CD4-positive, alpha-beta T cell treated with Interferon gamma for 1 hour (primary cell): ENCODE data around the gene GPR33.
A peak's percentile ranks its signal among the peaks of the same experiment; 100 is the strongest.
"Not testable (repeated sequence)": the region's sequence is repeated elsewhere in the genome, so short reads cannot be mapped to it uniquely, and the experiment has no call there.

ENCODE experiments used
- DNase-seq: peaks from one replicate; pipeline ENCODE4 v3.0.0-alpha.2; 2020

The GPR33 gene

GRCh38 chr14:31487886-31488285 lies at the start of gene GPR33:
Gene GPR33 (minus strand): TSS chr14:31488039. CDS start chr14:31483965, 4,074 bp downstream.
- DNase-seq = no peak

GRCh38 chr14:31536201-31536960 lies 48.5 kb upstream of the GPR33 start:
- DNase-seq = no peak

DNA sequence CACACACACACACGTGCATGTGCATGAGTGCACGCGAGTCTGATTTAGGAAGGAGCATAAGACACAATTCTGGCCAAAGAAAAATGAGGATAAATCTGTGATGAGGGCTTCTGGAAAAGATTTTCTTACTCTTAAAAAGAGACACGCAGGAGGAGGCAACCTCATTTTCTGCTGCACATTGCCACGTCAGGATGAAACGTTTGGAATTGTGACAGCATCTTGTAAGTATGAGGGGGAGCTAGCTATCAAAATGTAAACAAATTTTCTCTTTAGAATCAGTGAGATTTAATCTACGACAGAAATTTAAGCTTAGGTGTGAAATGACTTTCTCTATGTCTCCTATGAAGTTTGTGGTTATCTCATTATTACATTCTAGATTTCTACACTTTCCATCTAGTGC lies 42.3 kb upstream of the GPR33 start:
- no peak for DNase-seq

DNA sequence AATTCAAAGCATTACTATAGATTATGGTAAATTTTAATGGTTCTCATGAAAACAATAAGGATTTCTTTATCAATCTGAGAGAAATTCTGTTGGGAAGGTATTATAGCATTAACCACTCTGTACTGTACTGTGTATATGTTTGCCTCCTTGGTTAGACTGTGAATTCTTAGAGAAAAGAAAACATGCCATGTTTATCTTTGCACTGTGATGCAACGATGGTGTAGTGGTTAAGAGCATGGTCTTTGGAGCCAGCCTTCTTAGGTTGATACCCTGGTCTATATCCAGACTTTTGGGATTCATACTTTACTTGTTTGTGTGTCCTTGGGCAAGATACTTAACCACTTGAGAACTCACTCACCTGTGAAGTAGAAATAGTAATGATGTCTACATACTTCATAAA lies 41.2 kb upstream of the GPR33 start:
- no peak for DNase-seq

DNA sequence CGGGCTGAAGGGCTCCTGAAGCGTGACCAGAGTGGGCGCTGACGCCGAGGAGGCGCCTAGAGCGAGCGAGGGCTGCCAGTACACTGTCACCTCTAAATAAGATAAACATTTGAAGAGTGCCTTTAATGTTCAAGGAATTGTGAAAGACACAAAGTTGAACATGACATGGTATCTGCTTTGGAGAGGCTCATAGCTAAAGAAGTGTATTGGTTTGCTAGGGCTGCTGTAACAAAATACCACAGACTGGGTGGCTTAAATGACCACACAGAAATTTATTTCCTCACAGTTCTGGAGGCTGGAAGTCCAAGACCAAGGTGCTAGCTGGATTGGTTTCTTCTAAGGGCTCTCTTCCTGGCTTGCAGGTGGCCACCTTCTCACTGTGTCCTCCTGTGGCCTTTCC lies 39.7 kb upstream of the GPR33 start:
- DNase-seq = no peak

DNA sequence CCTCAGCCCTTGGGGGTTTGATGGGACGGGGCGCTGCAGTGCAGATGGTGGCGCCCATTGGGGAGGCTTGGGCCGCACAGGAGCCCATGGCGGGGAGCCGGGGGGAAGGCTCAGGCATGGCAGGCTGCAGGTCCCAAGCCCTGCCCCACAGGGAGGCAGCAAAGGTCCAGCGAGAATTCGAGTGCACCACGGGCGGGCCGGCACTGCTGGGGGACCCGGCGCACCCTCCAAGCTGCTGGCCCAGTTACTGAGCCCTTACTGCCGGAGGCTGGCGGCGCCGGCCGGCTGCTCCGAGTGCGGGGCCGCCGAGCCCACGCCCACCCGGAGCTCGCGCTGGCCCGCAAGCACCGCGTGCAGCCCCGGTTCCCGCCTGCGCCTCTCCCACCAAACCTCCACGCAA lies 39.2 kb upstream of the GPR33 start:
- DNase-seq = no peak

DNA sequence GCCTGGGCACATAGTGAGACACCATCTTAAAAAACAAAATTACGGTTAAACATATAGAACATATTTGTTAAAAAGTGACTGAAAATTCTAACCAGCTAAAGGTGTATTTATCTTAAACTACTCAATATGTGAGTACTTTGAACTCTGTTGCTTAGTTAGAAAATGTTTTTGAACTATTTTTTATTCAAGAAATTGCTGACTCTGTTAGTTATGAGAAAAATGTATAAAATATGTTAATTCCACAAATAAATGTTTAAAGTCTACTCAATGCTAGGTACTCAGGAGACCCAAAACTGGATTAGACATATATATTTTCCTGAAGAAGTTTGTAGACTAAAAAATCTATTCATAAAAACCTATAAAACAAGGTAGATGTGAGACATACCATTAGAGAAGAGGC lies 23.0 kb upstream of the GPR33 start:
- DNase-seq = no peak

DNA sequence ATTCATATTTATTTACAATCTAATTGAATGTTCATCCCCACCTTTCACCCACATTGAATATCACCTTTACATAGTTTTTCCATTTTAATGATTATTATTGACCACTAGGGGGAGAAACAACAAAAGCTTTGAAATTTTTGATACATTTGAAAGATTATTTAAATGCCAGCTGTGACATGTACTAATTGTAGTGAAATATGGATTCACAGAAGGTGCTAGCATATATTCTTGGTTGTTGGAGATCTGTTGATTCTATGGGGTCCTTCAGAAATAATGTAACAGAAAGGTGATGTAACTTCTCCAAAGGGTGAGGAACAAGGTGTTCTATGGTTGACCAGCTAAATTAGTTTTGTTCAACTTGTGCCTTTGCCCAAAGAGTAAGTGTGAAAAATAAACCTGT lies 22.4 kb upstream of the GPR33 start:
- DNase-seq = no peak

- no peak for DNase-seq
These were observed 20.3 kb upstream of the GPR33 start for GRCh38 chr14:31508135-31508534.

DNA sequence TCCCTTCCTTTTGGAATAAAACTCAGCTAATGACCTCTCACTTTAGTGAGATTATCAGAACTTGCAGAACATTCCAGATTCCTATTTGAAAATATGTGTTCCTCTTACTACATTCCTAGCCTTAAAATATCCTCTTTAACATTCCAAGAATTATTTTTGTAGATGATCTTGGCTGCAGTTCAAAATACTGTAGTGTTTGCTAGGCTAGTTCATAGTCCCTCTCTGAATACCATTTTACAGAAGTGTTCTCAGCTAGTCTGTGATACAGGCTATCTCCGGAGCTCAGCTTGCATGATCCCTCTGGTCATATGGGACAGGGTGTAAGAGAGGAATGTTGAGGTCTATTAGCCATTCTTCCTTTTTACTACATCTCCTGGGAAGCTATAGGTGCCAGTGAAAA lies 17.6 kb upstream of the GPR33 start:
- no peak for DNase-seq

GRCh38 chr14:31501870-31502269 lies 14.0 kb upstream of the GPR33 start:
- DNase-seq = no peak

GRCh38 chr14:31492759-31493498 lies 5.1 kb upstream of the GPR33 start:
- no peak for DNase-seq

DNA sequence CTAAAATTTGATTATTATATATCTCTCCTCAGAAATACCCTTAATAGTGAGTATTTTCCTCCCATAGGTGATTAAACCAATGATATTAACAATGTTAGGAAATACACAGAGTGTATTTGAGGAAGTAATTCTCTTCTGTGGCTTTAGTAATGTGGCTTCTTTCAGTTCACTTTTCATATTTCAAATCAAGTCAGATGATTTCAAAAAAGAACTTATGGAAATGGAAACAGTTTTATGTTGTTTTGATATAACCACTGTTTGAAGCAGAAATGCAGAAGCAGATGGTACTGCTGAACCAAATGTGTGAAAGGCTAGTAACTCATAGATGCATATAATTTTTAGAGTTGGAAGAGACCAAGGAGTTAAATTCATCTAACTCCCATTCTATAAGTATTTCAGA lies 1.9 kb upstream of the GPR33 start:
- no peak for DNase-seq

DNA sequence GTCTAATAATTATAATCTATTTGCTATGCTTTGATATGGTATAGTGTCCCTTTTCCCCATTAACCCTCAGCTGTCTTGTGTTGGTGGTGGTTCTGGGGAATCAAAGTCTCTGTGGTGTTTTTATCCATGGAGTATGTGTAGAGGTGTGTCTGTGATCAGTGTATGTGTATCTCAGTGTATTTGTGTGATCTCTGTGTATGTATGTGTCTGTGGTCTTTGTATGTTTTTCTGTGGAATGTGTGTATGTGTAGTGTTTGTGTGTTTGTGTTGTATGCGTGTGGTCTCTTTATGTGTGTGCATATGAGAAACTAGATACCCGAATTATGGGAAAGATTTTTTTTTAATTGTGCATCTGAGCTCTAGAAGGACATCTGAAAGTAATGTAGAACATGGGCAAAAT lies 1.1 kb downstream of the GPR33 start:
- no peak for DNase-seq

DNA sequence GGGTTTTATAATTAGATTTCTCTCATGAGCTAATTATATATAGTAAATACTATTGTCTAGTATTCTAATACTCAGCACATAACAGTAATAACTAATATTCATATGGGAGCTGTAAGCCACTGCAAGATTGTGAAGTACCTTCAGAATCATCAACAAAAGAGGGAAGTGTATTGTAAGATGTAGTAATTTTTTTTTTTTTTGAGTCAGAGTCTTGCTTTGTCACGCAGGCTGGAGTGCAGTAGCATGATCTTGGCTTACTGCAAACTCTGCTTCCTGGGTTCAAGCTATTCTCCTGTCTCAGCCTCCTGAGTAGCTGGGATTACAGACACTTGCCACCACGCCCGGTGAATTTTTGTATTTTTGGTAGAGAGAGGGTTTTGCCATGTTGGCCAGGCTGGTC lies 3.1 kb downstream of the GPR33 start:
- DNase-seq = peak; percentile 16

DNA sequence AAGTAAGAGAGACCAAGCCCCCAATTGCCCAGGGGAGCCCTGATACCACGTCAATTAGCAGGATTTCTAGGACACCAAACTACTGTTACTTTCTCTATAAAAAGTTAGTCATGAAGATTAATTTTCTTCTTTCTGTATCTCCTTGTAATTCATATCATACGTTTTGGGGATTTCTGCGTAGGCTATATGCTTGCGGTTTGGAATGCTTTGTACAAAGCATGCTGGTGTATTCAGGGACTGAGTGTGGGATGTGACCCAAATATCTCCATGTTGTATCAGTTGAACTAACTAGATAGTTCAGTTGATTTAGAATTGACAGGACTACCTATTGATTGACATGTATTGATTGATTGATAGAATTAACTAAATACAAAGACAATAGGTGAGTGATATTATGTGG lies 7.7 kb downstream of the GPR33 start:
- DNase-seq = no peak

DNA sequence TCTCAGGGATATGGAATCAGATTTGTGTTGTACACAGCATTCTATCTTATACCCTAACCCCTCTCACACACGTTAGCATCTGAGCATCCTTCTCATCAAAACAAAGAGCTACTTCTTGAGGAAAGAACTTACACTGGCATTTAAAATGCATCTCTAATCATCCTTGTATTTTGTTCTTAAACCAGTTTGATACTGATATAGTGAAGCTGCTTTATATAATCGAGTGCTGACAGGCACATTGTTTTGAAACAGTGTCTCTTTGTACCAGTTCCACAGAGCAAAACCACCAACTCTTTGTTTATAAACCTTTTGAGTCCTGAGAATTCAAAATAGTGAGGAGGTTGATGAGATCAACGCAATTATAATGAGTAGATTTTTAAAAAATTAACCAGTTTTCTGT lies 8.8 kb downstream of the GPR33 start:
- no peak for DNase-seq

DNA sequence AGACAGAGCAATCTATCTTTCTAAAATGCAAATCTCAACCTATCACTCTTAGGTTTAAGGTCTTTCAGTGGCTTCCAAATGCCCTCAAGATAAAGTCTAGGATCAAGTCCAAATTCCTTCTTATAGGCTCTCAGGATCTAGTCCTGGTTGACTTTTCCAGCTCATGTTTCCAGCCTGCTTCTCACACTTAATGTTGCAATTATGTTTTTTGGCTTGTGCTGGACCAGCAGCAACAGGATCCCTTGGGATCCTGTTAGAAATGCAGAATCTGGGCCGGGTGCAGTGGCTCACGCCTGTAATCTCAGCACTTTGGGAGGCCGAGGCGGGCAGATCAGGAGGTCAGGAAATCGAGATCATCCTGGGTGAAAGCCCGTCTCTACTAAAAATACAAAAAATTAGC lies 10.6 kb downstream of the GPR33 start:
- DNase-seq = no peak

GRCh38 chr14:31476131-31476866 lies 11.5 kb downstream of the GPR33 start:
- DNase-seq = no peak

DNA sequence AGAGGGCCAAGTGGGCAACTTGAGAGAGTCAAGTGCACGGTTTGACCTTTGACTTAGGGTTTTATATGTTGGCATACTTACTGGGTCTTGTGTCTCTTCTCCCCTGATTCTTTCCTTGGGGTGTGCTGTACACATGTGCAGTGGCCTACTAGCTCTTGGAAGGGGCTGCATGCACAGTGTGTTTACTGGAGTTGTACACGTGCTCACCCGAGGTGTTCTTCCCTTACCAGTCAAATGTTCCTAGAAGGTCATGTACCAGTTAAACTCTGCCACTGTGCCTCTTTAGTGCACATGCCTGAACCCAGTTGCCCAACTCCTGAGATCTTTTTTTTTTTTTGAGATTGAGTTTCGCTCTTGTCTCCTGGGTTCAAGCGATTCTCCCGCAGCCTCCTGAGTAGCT lies 21.3 kb downstream of the GPR33 start:
- no peak for DNase-seq

DNA sequence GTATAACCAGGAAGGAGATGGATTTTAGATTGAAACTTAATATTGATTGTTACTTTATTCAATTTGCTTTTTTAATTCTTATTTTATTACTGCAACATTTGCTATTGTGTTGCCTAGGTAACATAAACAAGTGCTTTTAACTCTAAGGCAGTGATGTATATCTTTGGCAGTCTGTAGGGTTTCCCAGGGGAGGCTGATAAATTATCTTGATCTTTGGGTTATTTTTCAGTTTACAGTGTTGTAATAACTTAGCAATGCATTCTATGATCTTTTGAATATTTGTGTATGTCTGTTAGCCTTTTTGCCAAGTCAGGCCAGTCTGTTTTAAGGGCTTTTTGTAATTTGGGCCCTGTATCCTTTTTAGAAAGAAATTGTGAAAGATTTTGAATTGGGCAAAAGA lies 22.7 kb downstream of the GPR33 start:
- DNase-seq = no peak

DNA sequence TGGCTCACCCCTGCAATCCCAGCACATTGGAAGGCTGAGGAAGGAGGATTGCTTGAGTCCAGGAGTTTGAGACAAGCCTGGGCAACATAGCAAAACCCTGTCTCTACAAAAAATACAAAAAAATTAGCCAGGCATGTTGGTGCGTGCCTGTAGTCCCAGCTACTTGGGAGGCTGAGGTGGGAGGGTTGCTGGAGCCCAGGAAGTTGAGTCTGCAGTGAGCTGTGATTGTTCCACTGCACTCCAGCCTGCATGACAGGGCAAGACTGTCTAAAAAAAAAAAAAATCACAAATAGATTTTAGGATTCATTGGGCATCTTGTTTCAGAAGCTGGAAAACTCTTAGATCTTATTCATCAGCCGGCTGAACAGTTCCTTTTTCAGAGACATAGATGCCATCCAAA lies 25.4 kb downstream of the GPR33 start:
- not testable (repeated sequence) for DNase-seq

- DNase-seq = no peak
These were observed 26.3 kb downstream of the GPR33 start for GRCh38 chr14:31461545-31461944.
